Measurements from ENCODE around the gene C2orf76. TPM values are rescaled to one million over a fixed set of nuclear protein-coding genes. Genes with fewer than 3 reads are reported as not detected.

C2orf76 gene
- total RNA-seq, 4 donors from 2014 or later = 13.5 to 63.0 (median 21.5) TPM

DNA sequence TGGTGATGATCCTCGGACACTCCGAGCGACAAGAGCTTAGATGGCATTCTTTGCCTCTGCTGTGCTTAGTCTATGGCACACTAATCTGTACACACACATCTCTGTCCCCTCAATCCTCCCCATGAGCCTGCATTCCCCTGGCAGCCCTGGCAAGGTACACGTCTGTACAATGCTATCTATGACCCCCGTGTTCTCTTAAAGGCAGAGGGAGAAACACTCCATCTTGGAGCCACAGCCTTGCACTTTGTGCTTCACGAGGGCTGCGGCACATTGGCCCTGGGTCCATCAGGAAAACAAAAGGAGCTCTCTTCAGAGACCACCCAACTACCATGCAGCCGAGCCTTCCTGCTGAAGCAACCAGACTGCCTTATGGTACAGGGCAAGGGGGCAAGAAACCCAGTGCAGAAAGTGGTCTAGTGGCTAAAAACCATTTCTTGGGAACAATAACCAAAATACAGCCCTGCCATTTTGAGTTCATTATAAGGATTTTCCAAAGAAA, 100.5 kb downstream of the C2orf76 start:
- H3K4me1 ChIP-seq = no peaks in the 10 kb centered on the region
- intact Hi-C loops (cut with DNase I; ENCODE audit: low total_unique reads) = no loop called here
- no peaks in the 10 kb centered on the region for H3K9me3 ChIP-seq
- no peak overlapping the region for H3K27ac ChIP-seq
- no peaks in the 10 kb centered on the region for H3K27me3 ChIP-seq
- no peaks in the 10 kb centered on the region for H3K36me3 ChIP-seq
- no peak for TF ChIP-seq POLR2A (IDR thresholded peaks at IDR 0.05)
- TF ChIP-seq, protein P1, sequence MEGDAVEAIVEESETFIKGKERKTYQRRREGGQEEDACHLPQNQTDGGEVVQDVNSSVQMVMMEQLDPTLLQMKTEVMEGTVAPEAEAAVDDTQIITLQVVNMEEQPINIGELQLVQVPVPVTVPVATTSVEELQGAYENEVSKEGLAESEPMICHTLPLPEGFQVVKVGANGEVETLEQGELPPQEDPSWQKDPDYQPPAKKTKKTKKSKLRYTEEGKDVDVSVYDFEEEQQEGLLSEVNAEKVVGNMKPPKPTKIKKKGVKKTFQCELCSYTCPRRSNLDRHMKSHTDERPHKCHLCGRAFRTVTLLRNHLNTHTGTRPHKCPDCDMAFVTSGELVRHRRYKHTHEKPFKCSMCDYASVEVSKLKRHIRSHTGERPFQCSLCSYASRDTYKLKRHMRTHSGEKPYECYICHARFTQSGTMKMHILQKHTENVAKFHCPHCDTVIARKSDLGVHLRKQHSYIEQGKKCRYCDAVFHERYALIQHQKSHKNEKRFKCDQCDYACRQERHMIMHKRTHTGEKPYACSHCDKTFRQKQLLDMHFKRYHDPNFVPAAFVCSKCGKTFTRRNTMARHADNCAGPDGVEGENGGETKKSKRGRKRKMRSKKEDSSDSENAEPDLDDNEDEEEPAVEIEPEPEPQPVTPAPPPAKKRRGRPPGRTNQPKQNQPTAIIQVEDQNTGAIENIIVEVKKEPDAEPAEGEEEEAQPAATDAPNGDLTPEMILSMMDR (IDR thresholded peaks at IDR 0.05) = no peak
- DNase-seq = no peak
- H3K4me3 ChIP-seq = no peak overlapping the region

DNA sequence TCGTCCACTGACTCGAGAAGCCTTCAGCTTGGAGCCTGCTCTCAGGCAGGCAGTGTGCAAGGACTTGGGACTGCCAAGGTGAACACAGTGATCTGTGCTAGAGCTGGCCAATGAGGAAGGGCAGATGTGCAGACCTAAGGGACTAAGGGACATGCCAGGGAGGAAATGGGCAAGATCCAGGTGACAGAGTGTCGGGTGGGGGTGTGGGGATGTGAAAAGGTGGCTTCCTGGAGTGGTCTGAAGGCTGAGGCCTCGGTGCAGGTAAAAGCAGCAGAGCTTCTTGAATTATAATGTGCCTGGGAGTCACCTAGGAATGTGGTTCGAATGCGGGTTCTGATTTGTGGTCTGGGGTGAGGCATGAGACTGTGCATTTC, 101.0 kb downstream of the C2orf76 start:
- Histone ChIP-seq H3K4me3 (no peak overlapping the region), H3K36me3 (no peaks in the 10 kb centered on the region), H3K27ac (no peak overlapping the region), H3K4me1 (no peaks in the 10 kb centered on the region), H3K9me3 (no peaks in the 10 kb centered on the region), H3K27me3 (no peaks in the 10 kb centered on the region)
- intact Hi-C loops (cut with DNase I; ENCODE audit: low total_unique reads) = no loop called here
- DNase-seq = no peak
- TF ChIP-seq, protein P1 (IDR thresholded peaks at IDR 0.05) = no peak
- no peak for TF ChIP-seq POLR2A (IDR thresholded peaks at IDR 0.05)

DNA sequence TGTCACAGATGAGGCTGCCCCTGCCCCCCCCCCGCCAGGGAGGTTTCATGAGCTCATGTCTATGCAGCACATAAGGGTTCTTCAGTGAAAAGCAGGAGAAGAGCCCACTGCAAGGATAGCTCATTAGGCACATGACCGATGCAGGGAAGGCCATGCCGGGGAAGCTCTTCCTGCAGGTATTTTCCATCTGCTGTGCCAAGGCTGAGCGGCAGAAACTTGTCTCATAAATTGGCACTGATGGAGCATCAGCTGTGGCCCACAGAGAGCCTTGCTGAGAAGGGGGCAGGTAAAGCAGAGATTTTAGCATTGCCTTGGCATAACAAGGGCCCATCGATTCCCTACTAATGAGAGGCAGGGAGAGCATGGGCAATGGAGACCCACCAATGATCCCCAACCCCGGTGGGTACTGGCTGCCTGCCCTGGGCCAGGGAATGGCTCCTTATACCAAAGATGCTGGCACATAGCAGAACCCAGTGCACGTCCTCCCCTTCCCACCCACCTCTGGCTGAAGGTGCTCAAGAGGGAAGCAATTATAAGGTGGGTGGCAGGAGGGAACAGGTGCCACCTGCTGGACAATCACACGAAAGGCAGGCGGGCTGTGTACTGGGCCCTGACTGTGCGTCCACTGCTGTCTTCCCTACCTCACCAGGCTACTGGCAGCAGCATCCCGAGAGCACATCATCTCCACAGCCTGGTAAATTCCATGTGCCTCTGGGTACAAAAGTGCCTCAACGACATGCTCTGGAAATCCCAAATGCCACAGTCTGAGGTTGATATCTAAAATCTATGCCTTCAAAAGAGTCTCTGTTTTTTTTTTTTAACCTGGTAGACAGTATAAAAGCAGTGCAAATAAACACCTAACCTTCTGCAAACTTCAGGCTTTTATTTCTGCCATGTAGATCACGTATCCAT, 101.6 kb downstream of the C2orf76 start:
- Histone ChIP-seq H3K36me3 (no peaks in the 10 kb centered on the region), H3K9me3 (no peaks in the 10 kb centered on the region), H3K27ac (no peak overlapping the region), H3K4me1 (no peaks in the 10 kb centered on the region), H3K4me3 (no peak overlapping the region), H3K27me3 (no peaks in the 10 kb centered on the region)
- no peak for DNase-seq
- intact Hi-C loops (cut with DNase I; ENCODE audit: low total_unique reads) = no loop called here
- TF ChIP-seq POLR2A (IDR thresholded peaks at IDR 0.05) = no peak
- TF ChIP-seq, protein P1 (IDR thresholded peaks at IDR 0.05) = peak; percentile 18 to 29 (median 23)

DNA sequence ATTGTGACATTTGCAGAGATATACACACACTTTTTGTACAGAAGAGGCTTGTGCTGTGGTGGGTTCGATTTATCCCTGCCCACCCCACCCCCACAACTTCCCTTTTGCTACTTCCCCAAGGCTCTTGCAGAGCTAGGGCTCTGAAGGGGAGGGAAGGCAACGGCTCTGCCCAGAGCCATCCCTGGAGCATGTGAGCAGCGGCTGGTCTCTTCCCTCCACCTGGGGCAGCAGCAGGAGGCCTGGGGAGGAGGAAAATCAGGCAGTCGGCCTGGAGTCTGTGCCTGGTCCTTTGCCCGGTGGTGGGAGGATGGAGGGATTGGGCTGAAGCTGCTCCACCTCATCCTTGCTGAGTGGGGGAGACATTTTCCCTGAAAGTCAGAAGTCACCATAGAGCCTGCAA, 103.0 kb downstream of the C2orf76 start:
- no peaks in the 10 kb centered on the region for H3K27me3 ChIP-seq
- no peak overlapping the region for H3K27ac ChIP-seq
- DNase-seq = no peak
- H3K9me3 ChIP-seq = no peaks in the 10 kb centered on the region
- intact Hi-C loops (cut with DNase I; ENCODE audit: low total_unique reads) = no loop called here
- H3K4me1 ChIP-seq = no peaks in the 10 kb centered on the region
- TF ChIP-seq POLR2A (IDR thresholded peaks at IDR 0.05) = no peak
- TF ChIP-seq, protein P1 (IDR thresholded peaks at IDR 0.05) = no peak
- no peak overlapping the region for H3K4me3 ChIP-seq
- H3K36me3 ChIP-seq = no peaks in the 10 kb centered on the region

DNA sequence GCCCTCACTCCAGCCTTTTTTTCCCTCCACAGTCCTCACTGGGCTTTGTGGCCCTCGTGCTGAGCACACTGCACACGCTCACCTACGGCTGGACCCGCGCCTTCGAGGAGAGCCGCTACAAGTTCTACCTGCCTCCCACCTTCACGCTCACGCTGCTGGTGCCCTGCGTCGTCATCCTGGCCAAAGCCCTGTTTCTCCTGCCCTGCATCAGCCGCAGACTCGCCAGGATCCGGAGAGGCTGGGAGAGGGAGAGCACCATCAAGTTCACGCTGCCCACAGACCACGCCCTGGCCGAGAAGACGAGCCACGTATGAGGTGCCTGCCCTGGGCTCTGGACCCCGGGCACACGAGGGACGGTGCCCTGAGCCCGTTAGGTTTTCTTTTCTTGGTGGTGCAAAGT, 103.6 kb downstream of the C2orf76 start:
- no peak overlapping the region for H3K27ac ChIP-seq
- DNase-seq = no peak
- TF ChIP-seq, protein P1 (IDR thresholded peaks at IDR 0.05) = no peak
- no peak for TF ChIP-seq POLR2A (IDR thresholded peaks at IDR 0.05)
- H3K9me3 ChIP-seq = no peaks in the 10 kb centered on the region
- H3K4me3 ChIP-seq = no peak overlapping the region
- intact Hi-C loops (cut with DNase I; ENCODE audit: low total_unique reads) = no loop called here
- H3K4me1 ChIP-seq = no peaks in the 10 kb centered on the region
- no peaks in the 10 kb centered on the region for H3K27me3 ChIP-seq
- no peaks in the 10 kb centered on the region for H3K36me3 ChIP-seq

Data from uterus (tissue), 4 donors.